ENCODE results near the gene UPP1.
"Not testable (repeated sequence)": the region's sequence is repeated elsewhere in the genome, so short reads cannot be mapped to it uniquely, and the experiment has no call there.

UPP1 gene

DNA sequence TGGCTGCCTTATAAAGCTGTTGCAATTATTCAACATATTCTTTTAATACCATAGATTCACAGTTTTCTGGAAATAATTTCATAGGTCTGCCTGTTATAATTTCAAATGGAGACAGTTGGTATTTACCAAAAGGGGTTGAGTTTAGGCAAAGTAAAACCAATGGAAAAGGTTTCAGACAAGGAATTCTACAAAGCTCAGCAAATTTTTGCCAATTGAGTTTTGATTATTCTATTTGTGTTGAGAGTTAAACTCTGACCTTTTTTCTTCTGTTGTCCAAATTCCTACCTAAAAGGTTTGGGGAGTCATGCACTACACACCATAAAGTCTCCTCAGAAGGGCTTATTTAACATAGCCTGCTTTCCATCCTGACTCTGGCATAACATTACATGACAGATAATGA, 43.7 kb downstream of the UPP1 start:
- ChIA-PET CTCF (interaction anchor here (1.5 kb wide), 1 partner anchor 22 kb away, joined by 3 read pairs; no protein-coding TSS in a partner anchor), POLR2A (no interaction called here)

DNA sequence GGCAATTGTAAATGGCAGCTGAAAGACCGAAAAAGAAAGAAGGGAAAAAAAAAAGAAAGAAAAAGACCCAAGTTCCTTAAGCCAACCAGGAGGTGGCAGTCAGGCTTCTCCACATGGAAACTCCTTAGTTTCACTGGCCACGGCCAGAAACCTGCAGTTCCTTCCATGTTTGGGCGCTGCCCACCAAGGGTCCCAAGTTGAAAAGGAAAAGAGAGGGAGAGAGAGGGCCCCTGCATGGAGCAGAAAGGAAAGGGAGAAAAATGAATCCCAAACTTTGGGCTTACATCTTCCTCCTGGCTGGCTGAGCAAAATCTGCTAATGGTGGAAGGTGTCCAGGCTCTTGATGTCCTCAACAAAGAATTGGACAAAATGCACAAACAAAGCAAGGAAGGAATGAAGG, 50.4 kb downstream of the UPP1 start:
- peak; percentile 33 to 54 (median 51) for DNase-seq
- ChIA-PET CTCF (interaction anchor here (0.7 kb wide), 1 partner anchor 910 kb away, joined by 3 read pairs; no protein-coding TSS in a partner anchor), POLR2A (no interaction called here)
- 9% methylated on average over 3 of the region's 3 CpGs for WGBS (ENCODE audit: insufficient coverage)
- peak overlapping the region in 2 of 7 experiments; percentile 11 to 32 for H3K4me3 ChIP-seq (ENCODE audit: control insufficient read depth in 1 of 7, extremely low read depth in 1 of 7, insufficient read depth in 4 of 7, low read depth in 2 of 7, low read length in 6 of 7)
- H3K27ac ChIP-seq (ENCODE audit: insufficient read depth in 1 of 2, low read depth in 1 of 2, low read length in 2 of 2, poor library complexity in 1 of 2, severe bottlenecking in 2 of 2), result no peak overlapping the region
- H3K9me3 ChIP-seq (ENCODE audit: control extremely low read depth in 1 of 5, control insufficient read depth in 4 of 5, insufficient read depth in 2 of 5, low read depth in 1 of 5, low read length in 4 of 5), result peaks cover 0 to 9% (median 0%) of the 10 kb centered on the region in 5 experiments
- H3K4me1 ChIP-seq (ENCODE audit: control extremely low read depth in 1 of 4, control insufficient read depth in 4 of 4, insufficient read depth in 4 of 4, low read length in 3 of 4), result peaks cover 0 to 20% (median 8%) of the 10 kb centered on the region in 4 experiments
- no peaks in the 10 kb centered on the region for H3K27me3 ChIP-seq (replicated peaks in 2 of 5; ENCODE audit: control insufficient read depth in 4 of 5, insufficient read depth in 5 of 5, low read length in 4 of 5)
- no peaks in the 10 kb centered on the region for H3K36me3 ChIP-seq (ENCODE audit: control insufficient read depth in 4 of 4, insufficient read depth in 4 of 4, low read length in 3 of 4)

More for the DNA sequence above, 43.7 kb downstream of the UPP1 start:
- no peak for DNase-seq
- H3K9me3 ChIP-seq (ENCODE audit: control extremely low read depth in 1 of 5, control insufficient read depth in 4 of 5, insufficient read depth in 2 of 5, low read depth in 1 of 5, low read length in 4 of 5), result peaks cover 0 to 3% (median 0%) of the 10 kb centered on the region in 5 experiments
- no peaks in the 10 kb centered on the region for H3K36me3 ChIP-seq (ENCODE audit: control insufficient read depth in 4 of 4, insufficient read depth in 4 of 4, low read length in 3 of 4)
- H3K27me3 ChIP-seq (replicated peaks in 2 of 5; ENCODE audit: control insufficient read depth in 4 of 5, insufficient read depth in 5 of 5, low read length in 4 of 5), result no peaks in the 10 kb centered on the region
- H3K27ac ChIP-seq (ENCODE audit: insufficient read depth in 1 of 2, low read depth in 1 of 2, low read length in 2 of 2, poor library complexity in 1 of 2, severe bottlenecking in 2 of 2), result no peak overlapping the region
- no peaks in the 10 kb centered on the region for H3K4me1 ChIP-seq (ENCODE audit: control extremely low read depth in 1 of 4, control insufficient read depth in 4 of 4, insufficient read depth in 4 of 4, low read length in 3 of 4)
- H3K4me3 ChIP-seq (ENCODE audit: control insufficient read depth in 1 of 7, extremely low read depth in 1 of 7, insufficient read depth in 4 of 7, low read depth in 2 of 7, low read length in 6 of 7), result no peak overlapping the region

GRCh38 chr7:48140001-48140681, 51.1 kb downstream of the UPP1 start:
- peak in 2 of 3 donors; percentile 36 to 46 for DNase-seq
- ChIA-PET POLR2A (no interaction called here), CTCF (interaction anchor here (0.8 to 1.6 kb wide), 3 partner anchors 9 to 159 kb away, joined by 3 to 4 read pairs (median 4); no protein-coding TSS in a partner anchor)
- Histone ChIP-seq H3K36me3 (ENCODE audit: control insufficient read depth in 4 of 4, insufficient read depth in 4 of 4, low read length in 3 of 4) (no peaks in the 10 kb centered on the region), H3K4me3 (ENCODE audit: control insufficient read depth in 1 of 7, extremely low read depth in 1 of 7, insufficient read depth in 4 of 7, low read depth in 2 of 7, low read length in 6 of 7) (peak overlapping the region in 3 of 7 experiments; percentile 39 to 46 (median 44)), H3K27ac (ENCODE audit: insufficient read depth in 1 of 2, low read depth in 1 of 2, low read length in 2 of 2, poor library complexity in 1 of 2, severe bottlenecking in 2 of 2) (no peak overlapping the region), H3K27me3 (replicated peaks in 2 of 5; ENCODE audit: control insufficient read depth in 4 of 5, insufficient read depth in 5 of 5, low read length in 4 of 5) (no peaks in the 10 kb centered on the region), H3K9me3 (ENCODE audit: control extremely low read depth in 1 of 5, control insufficient read depth in 4 of 5, insufficient read depth in 2 of 5, low read depth in 1 of 5, low read length in 4 of 5) (peaks cover 0 to 9% (median 0%) of the 10 kb centered on the region in 5 experiments), H3K4me1 (ENCODE audit: control extremely low read depth in 1 of 4, control insufficient read depth in 4 of 4, insufficient read depth in 4 of 4, low read length in 3 of 4) (peaks cover 0 to 20% (median 8%) of the 10 kb centered on the region in 4 experiments)
- WGBS (ENCODE audit: insufficient coverage), result 64% methylated on average over 6 of the region's 7 CpGs

DNA sequence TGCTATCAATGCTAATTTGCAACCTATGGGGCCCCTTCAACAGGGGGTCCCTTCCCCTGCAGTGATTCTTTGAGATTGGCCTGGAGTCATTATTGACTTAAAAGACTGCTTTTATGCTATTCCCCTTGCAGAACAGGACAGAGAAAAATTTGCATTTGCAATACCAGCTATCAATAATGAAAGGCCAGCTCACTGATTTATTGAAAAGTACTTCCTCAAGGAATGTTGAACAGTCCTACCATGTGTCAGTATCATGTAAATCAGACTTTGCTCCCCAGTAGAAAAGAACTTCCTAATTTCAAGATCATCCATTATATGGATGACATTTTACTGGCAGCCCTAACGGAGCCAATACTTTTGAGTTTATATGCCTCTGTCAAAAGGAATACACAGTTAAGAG, 52.5 kb downstream of the UPP1 start:
- Histone ChIP-seq H3K9me3 (ENCODE audit: control extremely low read depth in 1 of 5, control insufficient read depth in 4 of 5, insufficient read depth in 2 of 5, low read depth in 1 of 5, low read length in 4 of 5) (peaks cover 0 to 9% (median 0%) of the 10 kb centered on the region in 5 experiments), H3K36me3 (ENCODE audit: control insufficient read depth in 4 of 4, insufficient read depth in 4 of 4, low read length in 3 of 4) (no peaks in the 10 kb centered on the region), H3K27me3 (replicated peaks in 2 of 5; ENCODE audit: control insufficient read depth in 4 of 5, insufficient read depth in 5 of 5, low read length in 4 of 5) (no peaks in the 10 kb centered on the region), H3K27ac (ENCODE audit: insufficient read depth in 1 of 2, low read depth in 1 of 2, low read length in 2 of 2, poor library complexity in 1 of 2, severe bottlenecking in 2 of 2) (no peak overlapping the region), H3K4me3 (ENCODE audit: control insufficient read depth in 1 of 7, extremely low read depth in 1 of 7, insufficient read depth in 4 of 7, low read depth in 2 of 7, low read length in 6 of 7) (no peak overlapping the region), H3K4me1 (ENCODE audit: control extremely low read depth in 1 of 4, control insufficient read depth in 4 of 4, insufficient read depth in 4 of 4, low read length in 3 of 4) (peaks cover 0 to 20% (median 8%) of the 10 kb centered on the region in 4 experiments)
- POLR2A ChIA-PET, result no interaction called here
- WGBS (ENCODE audit: insufficient coverage), result no CpG with 5 or more reads among the region's 1 CpG
- CTCF ChIA-PET, result interaction anchor here (1.0 to 1.8 kb wide), 3 partner anchors 8 to 158 kb away, joined by 3 to 5 read pairs (median 4); no protein-coding TSS in a partner anchor
- no peak for DNase-seq

GRCh38 chr7:48144291-48144768, 55.3 kb downstream of the UPP1 start:
- H3K4me1 ChIP-seq (ENCODE audit: control extremely low read depth in 1 of 4, control insufficient read depth in 4 of 4, insufficient read depth in 4 of 4, low read length in 3 of 4), result peaks cover 0 to 15% (median 6%) of the 10 kb centered on the region in 4 experiments
- POLR2A ChIA-PET, result no interaction called here
- no peaks in the 10 kb centered on the region for H3K27me3 ChIP-seq (replicated peaks in 2 of 5; ENCODE audit: control insufficient read depth in 4 of 5, insufficient read depth in 5 of 5, low read length in 4 of 5)
- no peak overlapping the region for H3K27ac ChIP-seq (ENCODE audit: insufficient read depth in 1 of 2, low read depth in 1 of 2, low read length in 2 of 2, poor library complexity in 1 of 2, severe bottlenecking in 2 of 2)
- WGBS (ENCODE audit: insufficient coverage), result 90% methylated on average over 4 of the region's 4 CpGs
- CTCF ChIA-PET, result interaction anchor here (1.2 kb wide), 1 partner anchor 19 kb away, joined by 5 read pairs; no protein-coding TSS in a partner anchor
- no peak for DNase-seq
- no peak overlapping the region for H3K4me3 ChIP-seq (ENCODE audit: control insufficient read depth in 1 of 7, extremely low read depth in 1 of 7, insufficient read depth in 4 of 7, low read depth in 2 of 7, low read length in 6 of 7)
- H3K9me3 ChIP-seq (ENCODE audit: control extremely low read depth in 1 of 5, control insufficient read depth in 4 of 5, insufficient read depth in 2 of 5, low read depth in 1 of 5, low read length in 4 of 5), result peaks cover 0 to 6% (median 0%) of the 10 kb centered on the region in 5 experiments
- no peaks in the 10 kb centered on the region for H3K36me3 ChIP-seq (ENCODE audit: control insufficient read depth in 4 of 4, insufficient read depth in 4 of 4, low read length in 3 of 4)

DNA sequence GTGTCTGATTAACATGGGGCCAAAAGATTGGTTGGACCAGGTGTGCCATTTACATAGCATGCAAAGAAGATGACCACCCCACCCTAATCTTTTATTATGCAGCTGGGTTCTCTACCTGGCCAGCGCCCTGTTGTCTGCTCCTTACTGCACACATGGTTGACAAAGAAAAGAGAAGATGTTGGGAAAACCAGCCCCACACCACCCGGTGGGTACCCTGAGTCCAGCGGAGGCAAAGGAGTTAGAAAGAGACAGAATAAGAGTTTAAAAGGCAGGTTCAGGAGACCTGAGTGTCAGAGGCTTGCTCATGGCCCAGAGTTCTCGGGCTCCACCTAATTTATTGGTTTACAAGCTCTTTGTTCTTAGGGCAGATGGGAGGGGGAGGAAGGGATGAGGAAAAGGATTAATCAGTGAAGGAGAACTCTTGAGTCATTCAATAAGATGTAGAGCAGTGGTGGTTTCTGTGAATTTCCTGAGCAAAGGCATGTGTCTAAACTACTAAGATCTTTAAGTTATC, 58.1 kb downstream of the UPP1 start:
- peaks cover 0 to 6% (median 0%) of the 10 kb centered on the region in 5 experiments for H3K9me3 ChIP-seq (ENCODE audit: control extremely low read depth in 1 of 5, control insufficient read depth in 4 of 5, insufficient read depth in 2 of 5, low read depth in 1 of 5, low read length in 4 of 5)
- no peak overlapping the region for H3K27ac ChIP-seq (ENCODE audit: insufficient read depth in 1 of 2, low read depth in 1 of 2, low read length in 2 of 2, poor library complexity in 1 of 2, severe bottlenecking in 2 of 2)
- H3K36me3 ChIP-seq (ENCODE audit: control insufficient read depth in 4 of 4, insufficient read depth in 4 of 4, low read length in 3 of 4), result no peaks in the 10 kb centered on the region
- WGBS (ENCODE audit: insufficient coverage), result 84% methylated on average over 3 of the region's 4 CpGs
- no peaks in the 10 kb centered on the region for H3K27me3 ChIP-seq (replicated peaks in 2 of 5; ENCODE audit: control insufficient read depth in 4 of 5, insufficient read depth in 5 of 5, low read length in 4 of 5)
- no peak overlapping the region for H3K4me3 ChIP-seq (ENCODE audit: control insufficient read depth in 1 of 7, extremely low read depth in 1 of 7, insufficient read depth in 4 of 7, low read depth in 2 of 7, low read length in 6 of 7)
- H3K4me1 ChIP-seq (ENCODE audit: control extremely low read depth in 1 of 4, control insufficient read depth in 4 of 4, insufficient read depth in 4 of 4, low read length in 3 of 4), result no peaks in the 10 kb centered on the region
- ChIA-PET CTCF (interaction anchor here (1.3 to 1.7 kb wide), 2 partner anchors 10 to 16 kb away, joined by 3 to 6 read pairs; no protein-coding TSS in a partner anchor), POLR2A (no interaction called here)
- no peak for DNase-seq

DNA sequence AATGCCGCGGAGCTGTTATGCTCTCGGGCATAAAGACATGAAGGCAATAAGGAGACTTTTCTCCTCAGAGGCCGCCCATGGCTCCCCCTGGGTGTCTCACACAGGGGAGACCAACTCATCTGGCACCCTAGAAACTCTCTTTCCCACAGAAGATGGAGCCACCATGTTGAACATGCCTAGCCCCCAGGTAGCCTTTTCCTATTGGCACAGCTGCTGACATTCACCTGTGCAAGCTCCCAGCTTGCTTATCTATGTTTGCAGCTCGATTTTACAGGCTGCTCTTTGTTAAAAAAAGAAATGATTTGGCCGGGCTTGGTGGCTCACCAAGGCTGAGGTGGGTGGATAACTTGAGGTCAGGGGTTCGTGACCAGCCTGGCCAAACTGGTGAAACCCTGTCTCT, 58.6 kb downstream of the UPP1 start:
- POLR2A ChIA-PET; H3K36me3 ChIP-seq (ENCODE audit: control insufficient read depth in 4 of 4, insufficient read depth in 4 of 4, low read length in 3 of 4); H3K9me3 ChIP-seq (ENCODE audit: control extremely low read depth in 1 of 5, control insufficient read depth in 4 of 5, insufficient read depth in 2 of 5, low read depth in 1 of 5, low read length in 4 of 5); H3K27me3 ChIP-seq (replicated peaks in 2 of 5; ENCODE audit: control insufficient read depth in 4 of 5, insufficient read depth in 5 of 5, low read length in 4 of 5); DNase-seq; H3K27ac ChIP-seq (ENCODE audit: insufficient read depth in 1 of 2, low read depth in 1 of 2, low read length in 2 of 2, poor library complexity in 1 of 2, severe bottlenecking in 2 of 2); H3K4me3 ChIP-seq (ENCODE audit: control insufficient read depth in 1 of 7, extremely low read depth in 1 of 7, insufficient read depth in 4 of 7, low read depth in 2 of 7, low read length in 6 of 7); H3K4me1 ChIP-seq (ENCODE audit: control extremely low read depth in 1 of 4, control insufficient read depth in 4 of 4, insufficient read depth in 4 of 4, low read length in 3 of 4): not testable (repeated sequence)
- CTCF ChIA-PET, result interaction anchor here (0.6 to 1.7 kb wide), 3 partner anchors 11 to 1571 kb away, joined by 3 to 6 read pairs (median 3); no protein-coding TSS in a partner anchor
- WGBS (ENCODE audit: insufficient coverage), result 93% methylated on average over 6 of the region's 7 CpGs
